Activated CD8-positive, alpha-beta memory T cell treated with anti-CD3 and anti-CD28 coated beads, Interleukin-2, amount 10 ng/mL, durations not matched to agents 7 days and 5 days (primary cell): Measurements from ENCODE around the gene TRIM31. TPM values are rescaled to one million over a fixed set of nuclear protein-coding genes. Genes with fewer than 3 reads are reported as not detected.
"Not testable (repeated sequence)": the region's sequence is repeated elsewhere in the genome, so short reads cannot be mapped to it uniquely, and the experiment has no call there.

ENCODE experiments used
- ATAC-seq: fragments of 150-1000 bp; cut with Tn5 transposase; one replicate; pipeline ENCODE4 v1.10.0; 2021; ENCODE audit warnings: moderate library complexity
- CTCF ChIA-PET: fragments of 350-600 bp; sonication (Branson Sonifier 250); formaldehyde crosslinking; loops from one replicate; lab custom pipeline; 2021; ENCODE audit warnings: antibody characterized with exemption; lab: Charles Lee
- DNase-seq: peaks from one replicate; pipeline ENCODE4 v3.0.0-alpha.2; 2020
- H3K27ac Mint-ChIP-seq: one replicate; pipeline ENCODE4 v1.8.0; 2021; ENCODE audit warnings: mild to moderate bottlenecking, mixed read lengths
- H3K27me3 Mint-ChIP-seq: one replicate; pipeline ENCODE4 v1.8.0; 2021; ENCODE audit warnings: mixed read lengths
- H3K36me3 Mint-ChIP-seq: one replicate; pipeline ENCODE4 v1.8.0; 2021; ENCODE audit warnings: mild to moderate bottlenecking, mixed read lengths
- H3K4me1 Mint-ChIP-seq: one replicate; pipeline ENCODE4 v1.8.0; 2021; ENCODE audit warnings: mixed read lengths
- H3K4me3 Mint-ChIP-seq: one replicate; pipeline ENCODE4 v1.8.0; 2021; ENCODE audit warnings: mild to moderate bottlenecking, moderate library complexity, mixed read lengths
- H3K9me3 Mint-ChIP-seq: one replicate; pipeline ENCODE4 v1.8.0; 2022; ENCODE audit warnings: low read depth, mixed read lengths
- total RNA-seq, 2 experiments: library from RNA; stranded (reverse); gene quantifications; one replicate each; pipeline ENCODE4 v1.2.3, GENCODE V29; 2021

TRIM31 gene
- total RNA-seq, 2 experiments from 2014 or later = not detected

- peaks cover 76% of the 10 kb centered on the region for H3K27me3 Mint-ChIP-seq
- ATAC-seq = not testable (repeated sequence)
These were observed 27.4 kb upstream of the TRIM31 start for GRCh38 chr6:30140240-30140639.

DNA sequence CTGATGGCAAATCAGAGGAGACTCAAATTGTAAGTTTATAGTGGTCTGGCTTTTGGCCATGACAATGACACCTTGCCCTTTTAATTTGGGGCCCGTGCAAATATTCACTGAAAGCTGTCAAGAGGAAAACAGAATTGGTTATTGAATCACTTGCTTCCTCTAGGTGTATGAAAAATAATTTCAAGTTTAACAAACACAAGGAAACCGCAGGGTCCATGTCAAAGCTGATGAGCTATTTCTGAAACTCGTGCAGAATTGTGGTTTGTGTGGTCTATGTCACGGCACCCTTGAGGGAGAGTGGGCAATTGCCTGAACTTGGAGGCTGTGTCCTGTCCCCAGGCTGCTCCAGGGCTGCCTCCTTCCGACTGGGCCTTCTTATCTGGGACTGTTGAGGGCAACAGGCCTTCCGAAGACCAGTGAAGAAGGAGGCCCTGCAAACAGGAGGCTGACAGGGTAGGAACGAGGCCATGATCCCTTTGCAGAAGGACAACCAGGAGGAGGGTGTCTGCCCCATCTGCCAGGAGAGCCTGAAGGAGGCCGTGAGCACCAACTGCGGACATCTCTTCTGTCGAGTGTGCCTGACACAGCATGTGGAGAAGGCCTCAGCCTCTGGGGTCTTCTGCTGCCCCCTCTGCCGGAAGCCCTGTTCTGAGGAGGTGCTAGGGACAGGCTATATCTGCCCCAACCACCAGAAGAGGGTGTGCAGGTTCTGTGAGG is 23.8 kb upstream of the TRIM31 start:
- H3K9me3 Mint-ChIP-seq = no peaks in the 10 kb centered on the region
- peaks cover 13% of the 10 kb centered on the region for H3K4me1 Mint-ChIP-seq
- H3K27ac Mint-ChIP-seq = no peak overlapping the region
- CTCF ChIA-PET = interaction anchor here (1.2 to 9.2 kb wide), 2 partner anchors 12 to 33 kb away, joined by 3 to 234 read pairs; no protein-coding TSS in a partner anchor
- ATAC-seq (peak; percentile 45), DNase-seq (peak; percentile 48)
- peaks cover 71% of the 10 kb centered on the region for H3K27me3 Mint-ChIP-seq
- no peak overlapping the region for H3K4me3 Mint-ChIP-seq
- no peaks in the 10 kb centered on the region for H3K36me3 Mint-ChIP-seq

More at GRCh38 chr6:30140240-30140639, 27.4 kb upstream of the TRIM31 start:
- not testable (repeated sequence) for H3K36me3 Mint-ChIP-seq, H3K9me3 Mint-ChIP-seq, DNase-seq, H3K4me3 Mint-ChIP-seq, H3K27ac Mint-ChIP-seq
- peaks cover 13% of the 10 kb centered on the region for H3K4me1 Mint-ChIP-seq
- CTCF ChIA-PET = interaction anchor here (1.3 to 4.7 kb wide), 2 partner anchors 8 to 37 kb away, joined by 4 to 30 read pairs; no protein-coding TSS in a partner anchor

GRCh38 chr6:30135757-30136156 is 22.9 kb upstream of the TRIM31 start, which contains the start of gene TRIM40:
Gene TRIM40, plus strand, starts transcription at chr6:30136140. Its CDS starts 897 bp downstream, at chr6:30137037.
- CTCF ChIA-PET = interaction anchor here (1.3 to 9.2 kb wide), 2 partner anchors 32 to 38 kb away, joined by 4 to 234 read pairs; no protein-coding TSS in a partner anchor
- H3K27ac Mint-ChIP-seq = no peak within 1 kb of the TSS
- DNase-seq (no peak), ATAC-seq (no peak)
- no peak within 1 kb of the TSS for H3K4me3 Mint-ChIP-seq
- H3K27me3 Mint-ChIP-seq = peaks cover 71% of the 10 kb centered on the region
- H3K36me3 Mint-ChIP-seq = no peaks in the 10 kb centered on the region
- no peaks in the 10 kb centered on the region for H3K9me3 Mint-ChIP-seq
- H3K4me1 Mint-ChIP-seq = peaks cover 17% of the 10 kb centered on the region

- no peak for DNase-seq
- CTCF ChIA-PET = interaction anchor here (1.3 to 9.2 kb wide), 2 partner anchors 31 to 37 kb away, joined by 4 to 234 read pairs; no protein-coding TSS in a partner anchor
- H3K9me3 Mint-ChIP-seq = no peaks in the 10 kb centered on the region
- H3K4me1 Mint-ChIP-seq = peaks cover 23% of the 10 kb centered on the region
- peaks cover 73% of the 10 kb centered on the region for H3K27me3 Mint-ChIP-seq
- no peaks in the 10 kb centered on the region for H3K36me3 Mint-ChIP-seq
- no peak overlapping the region for H3K27ac Mint-ChIP-seq
- no peak for ATAC-seq
- no peak overlapping the region for H3K4me3 Mint-ChIP-seq
These were observed 22.3 kb upstream of the TRIM31 start for GRCh38 chr6:30135147-30135546.

DNA sequence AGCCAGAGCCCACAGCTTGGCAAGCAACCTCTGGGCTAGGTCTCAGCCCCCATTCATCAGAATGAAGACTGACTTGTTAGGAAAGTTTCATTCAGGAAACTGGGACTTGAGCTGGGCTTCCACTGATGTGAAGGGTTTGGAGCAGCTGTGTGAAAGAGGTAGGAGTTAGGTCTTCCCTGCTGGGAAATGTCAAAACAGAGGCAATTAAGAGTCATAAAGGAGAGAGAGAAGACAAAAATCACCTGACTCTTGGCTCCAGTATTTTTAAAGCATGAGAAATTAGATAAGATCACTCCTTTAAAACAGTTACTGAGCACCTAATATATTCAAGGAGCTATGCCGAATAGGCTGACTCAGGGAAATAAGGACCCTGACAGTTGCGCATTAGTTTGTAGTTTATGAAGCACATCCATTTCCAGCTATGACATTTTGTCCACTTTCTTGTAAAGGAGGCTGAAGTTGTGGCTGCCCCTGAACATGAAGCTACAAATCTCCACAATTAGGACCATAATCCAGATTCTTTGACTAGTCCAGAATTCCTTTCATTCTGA is 19.1 kb upstream of the TRIM31 start:
- Mint-ChIP-seq H3K9me3 (no peaks in the 10 kb centered on the region), H3K36me3 (no peaks in the 10 kb centered on the region), H3K27ac (no peak overlapping the region), H3K4me1 (peaks cover 25% of the 10 kb centered on the region), H3K4me3 (no peak overlapping the region), H3K27me3 (peaks cover 76% of the 10 kb centered on the region)
- ATAC-seq = no peak
- CTCF ChIA-PET = interaction anchor here (0.8 to 9.2 kb wide), 18 partner anchors 10 to 307 kb away, joined by 3 to 234 read pairs (median 8); partner anchors contain the start of genes POLR1H, RNF39 and RPP21
- DNase-seq = no peak

DNA sequence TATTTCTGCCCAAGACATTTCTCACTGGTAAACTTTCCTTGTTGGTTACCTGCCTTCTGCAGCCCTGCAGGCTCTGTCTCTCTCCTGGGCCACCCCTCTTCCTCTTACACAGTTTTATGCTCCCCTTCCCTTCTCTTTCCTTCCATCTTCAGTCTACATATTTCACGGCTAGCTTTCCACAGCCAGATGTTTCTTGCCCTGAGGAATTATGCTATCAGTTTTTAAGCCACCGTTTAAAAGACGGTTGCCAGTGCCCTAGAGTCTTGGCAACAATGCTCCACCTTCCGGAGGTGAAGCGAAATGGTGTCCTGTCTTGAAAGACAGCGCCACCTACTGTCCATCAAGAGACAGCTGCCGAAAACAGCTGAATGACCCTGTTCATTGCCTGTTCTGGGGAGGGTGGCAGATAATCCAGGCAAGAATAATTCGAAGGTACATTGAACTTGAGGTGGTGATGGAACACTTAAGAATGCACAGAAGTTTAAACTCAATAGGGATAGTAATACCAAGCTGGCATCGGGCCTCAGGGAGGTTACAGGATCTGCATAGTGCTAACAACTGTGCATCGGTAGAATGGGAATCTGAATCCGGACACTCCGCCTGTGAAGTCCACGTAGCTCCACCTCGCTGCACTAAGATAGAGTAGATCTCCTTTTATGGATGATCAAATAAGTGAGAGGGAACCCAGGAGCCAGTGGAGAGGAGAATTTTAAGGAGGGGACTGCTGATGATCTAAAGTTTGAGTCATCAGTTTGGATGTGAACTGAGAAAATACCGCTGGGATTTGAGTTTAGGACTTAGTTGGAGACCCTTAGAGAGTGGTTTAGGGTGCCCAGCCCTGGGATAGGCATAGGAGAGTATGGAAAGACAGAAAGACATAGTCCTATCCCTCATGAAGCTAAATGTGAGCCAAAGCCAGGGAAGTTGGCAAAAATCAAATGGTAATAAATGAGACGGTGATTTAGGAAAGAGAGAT is 18.3 kb upstream of the TRIM31 start:
- DNase-seq = peak; percentile 81

DNA sequence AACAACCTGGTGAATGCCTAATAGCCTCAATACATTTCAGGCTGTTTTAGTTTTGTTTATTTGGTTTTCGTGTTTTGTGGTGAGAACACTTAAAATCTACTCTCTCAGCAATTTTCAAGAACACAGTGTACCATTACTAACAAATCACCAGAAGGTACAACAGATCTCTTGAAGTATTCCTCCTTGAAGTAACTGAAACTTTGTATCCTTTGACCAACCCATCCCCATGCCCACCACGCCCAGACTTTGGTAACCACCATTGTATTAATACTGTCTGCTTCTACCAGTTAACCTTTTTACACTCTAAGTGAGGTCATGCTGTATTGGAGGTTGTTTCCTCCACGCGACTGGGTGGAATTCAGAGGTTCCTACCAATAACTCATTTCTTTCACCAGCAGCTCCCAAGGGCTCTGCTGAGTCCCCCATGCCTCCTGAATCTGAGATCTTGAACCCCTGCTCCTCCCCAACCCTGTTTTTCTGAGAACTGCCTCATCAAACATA is 17.3 kb upstream of the TRIM31 start:
- no peak for ATAC-seq
- Mint-ChIP-seq H3K27ac (no peak overlapping the region), H3K4me3 (no peak overlapping the region), H3K36me3 (no peaks in the 10 kb centered on the region), H3K27me3 (peaks cover 88% of the 10 kb centered on the region), H3K9me3 (no peaks in the 10 kb centered on the region), H3K4me1 (peaks cover 13% of the 10 kb centered on the region)
- no peak for DNase-seq
- CTCF ChIA-PET = interaction anchor here (0.8 to 9.2 kb wide), 25 partner anchors 10 to 321 kb away, joined by 3 to 234 read pairs (median 7); partner anchors contain the start of genes PPP1R11, RNF39 and TRIM15

More for the DNA sequence above, 18.3 kb upstream of the TRIM31 start:
- H3K4me3 Mint-ChIP-seq = no peak overlapping the region
- H3K27me3 Mint-ChIP-seq = peaks cover 84% of the 10 kb centered on the region
- H3K27ac Mint-ChIP-seq = peak overlapping the region; percentile 5
- ATAC-seq = peak; percentile 97
- peaks cover 19% of the 10 kb centered on the region for H3K4me1 Mint-ChIP-seq
- no peaks in the 10 kb centered on the region for H3K36me3 Mint-ChIP-seq
- CTCF ChIA-PET = interaction anchor here (0.7 to 9.2 kb wide), 37 partner anchors 9 to 320 kb away, joined by 3 to 234 read pairs (median 6); partner anchors contain the start of genes POLR1H, PPP1R11, RNF39 and RPP21
- no peaks in the 10 kb centered on the region for H3K9me3 Mint-ChIP-seq

DNA sequence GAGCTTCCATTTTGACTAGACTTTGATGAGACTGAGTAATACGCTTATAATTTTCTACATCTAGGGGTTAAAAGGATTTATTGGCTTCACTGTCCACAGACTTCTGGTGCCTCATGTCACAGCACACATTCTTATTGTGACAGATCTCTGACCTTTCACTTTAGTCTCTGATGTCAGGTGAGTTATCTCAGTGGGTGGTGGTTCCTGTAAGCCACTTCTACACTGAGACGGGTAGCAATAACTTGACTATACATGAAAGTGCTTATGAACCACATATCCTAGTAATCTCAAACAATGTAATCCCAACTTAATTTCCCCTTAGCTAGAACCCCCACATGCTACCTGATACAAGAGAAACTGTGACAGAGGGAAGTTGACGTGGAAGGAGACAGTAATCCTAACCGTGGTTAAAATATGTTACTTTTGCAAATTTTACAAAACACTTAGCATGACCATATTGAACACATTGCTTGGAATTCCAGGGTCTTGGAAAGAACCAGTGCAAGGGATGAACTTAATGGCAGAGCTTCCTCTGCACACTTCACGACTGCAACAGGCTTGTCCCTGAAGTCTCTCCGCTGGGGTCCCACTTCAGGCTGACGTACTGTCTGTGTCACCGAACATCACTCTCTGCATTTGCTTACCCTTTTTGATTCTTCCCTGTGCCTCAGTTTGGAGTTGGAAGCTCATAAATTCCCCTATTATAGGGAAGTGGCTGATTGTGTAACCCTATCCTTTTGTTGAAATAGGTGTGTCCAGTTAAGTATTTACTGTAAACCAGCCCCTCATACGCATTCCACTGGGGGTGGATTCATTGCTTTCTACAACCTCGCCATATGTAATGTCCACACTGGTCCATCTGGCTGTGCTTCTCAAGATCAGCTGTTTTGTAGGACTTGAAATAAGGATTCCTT is 16.6 kb upstream of the TRIM31 start:
- CTCF ChIA-PET = interaction anchor here (0.8 to 9.2 kb wide), 13 partner anchors 13 to 281 kb away, joined by 3 to 234 read pairs (median 10); partner anchors contain the start of gene PPP1R11
- DNase-seq (no peak), ATAC-seq (no peak)
- H3K27me3 Mint-ChIP-seq = peaks cover 88% of the 10 kb centered on the region
- H3K9me3 Mint-ChIP-seq = no peaks in the 10 kb centered on the region
- no peak overlapping the region for H3K4me3 Mint-ChIP-seq
- no peaks in the 10 kb centered on the region for H3K36me3 Mint-ChIP-seq
- peaks cover 13% of the 10 kb centered on the region for H3K4me1 Mint-ChIP-seq
- no peak overlapping the region for H3K27ac Mint-ChIP-seq

DNA sequence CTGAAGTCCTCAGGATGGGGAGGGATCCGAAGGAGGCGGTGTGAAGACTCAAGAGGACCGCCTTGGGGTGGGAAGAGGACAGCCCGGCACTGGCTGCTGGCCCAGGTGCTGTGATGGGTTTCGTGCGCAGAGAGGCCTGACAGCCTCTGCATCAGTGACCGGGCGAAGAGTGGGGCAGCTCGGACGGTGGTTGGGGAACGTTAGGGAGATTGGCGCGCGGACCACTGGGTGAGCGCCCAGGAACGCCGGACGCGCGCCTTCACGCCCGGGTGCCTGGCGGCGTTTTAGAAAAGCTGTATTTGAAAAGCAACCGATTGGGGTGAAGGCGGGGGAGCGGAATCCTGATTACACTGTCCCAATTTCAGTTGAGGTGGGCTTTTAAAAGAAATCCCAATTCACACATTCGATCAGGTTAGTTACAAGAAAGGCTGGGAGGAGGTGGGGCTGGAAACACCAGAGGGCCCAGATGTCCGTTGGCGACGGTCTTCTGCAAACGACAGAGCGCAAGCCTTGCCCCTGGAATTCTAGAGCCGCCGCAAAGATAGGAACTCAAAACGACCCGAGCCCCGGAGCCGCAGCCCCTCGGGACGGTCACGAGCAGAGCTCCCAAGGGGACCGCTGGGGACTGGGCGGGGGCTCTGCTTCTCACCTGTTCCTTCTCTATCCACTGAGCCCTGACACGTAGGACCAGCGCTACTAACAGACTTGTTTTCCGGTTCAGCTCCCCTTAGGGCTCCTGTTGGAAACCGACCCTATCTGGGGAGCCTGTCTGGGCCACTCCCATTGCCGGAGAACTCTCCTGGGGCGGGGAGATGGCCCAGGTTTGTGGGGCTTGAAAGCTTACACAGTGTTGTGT is 14.6 kb upstream of the TRIM31 start:
- Mint-ChIP-seq H3K36me3 (no peaks in the 10 kb centered on the region), H3K27ac (no peak overlapping the region), H3K4me1 (peaks cover 13% of the 10 kb centered on the region), H3K27me3 (peaks cover 81% of the 10 kb centered on the region), H3K4me3 (no peak overlapping the region), H3K9me3 (no peaks in the 10 kb centered on the region)
- no peak for ATAC-seq
- no peak for DNase-seq
- CTCF ChIA-PET = interaction anchor here (0.8 to 4.9 kb wide), 4 partner anchors 15 to 64 kb away, joined by 3 to 49 read pairs (median 3); no protein-coding TSS in a partner anchor

GRCh38 chr6:30122515-30122914 is 9.6 kb upstream of the TRIM31 start:
- CTCF ChIA-PET = interaction anchor here (1.5 to 1.8 kb wide), 2 partner anchors 9 to 20 kb away, joined by 7 to 11 read pairs; no protein-coding TSS in a partner anchor
- H3K27ac Mint-ChIP-seq = no peak overlapping the region
- no peaks in the 10 kb centered on the region for H3K4me1 Mint-ChIP-seq
- H3K9me3 Mint-ChIP-seq = no peaks in the 10 kb centered on the region
- ATAC-seq = no peak
- H3K4me3 Mint-ChIP-seq = no peak overlapping the region
- DNase-seq = no peak
- H3K27me3 Mint-ChIP-seq = peaks cover 52% of the 10 kb centered on the region
- H3K36me3 Mint-ChIP-seq = no peaks in the 10 kb centered on the region
